ENCODE measurements around the gene CLEC18C. TPM values are rescaled to one million over a fixed set of nuclear protein-coding genes. Genes with fewer than 3 reads are reported as not detected.

Gene CLEC18C
- polyA plus RNA-seq, 2 of the 4 experiments (the other 2 are of a cell fraction), result 0.15 to 0.16 TPM

DNA sequence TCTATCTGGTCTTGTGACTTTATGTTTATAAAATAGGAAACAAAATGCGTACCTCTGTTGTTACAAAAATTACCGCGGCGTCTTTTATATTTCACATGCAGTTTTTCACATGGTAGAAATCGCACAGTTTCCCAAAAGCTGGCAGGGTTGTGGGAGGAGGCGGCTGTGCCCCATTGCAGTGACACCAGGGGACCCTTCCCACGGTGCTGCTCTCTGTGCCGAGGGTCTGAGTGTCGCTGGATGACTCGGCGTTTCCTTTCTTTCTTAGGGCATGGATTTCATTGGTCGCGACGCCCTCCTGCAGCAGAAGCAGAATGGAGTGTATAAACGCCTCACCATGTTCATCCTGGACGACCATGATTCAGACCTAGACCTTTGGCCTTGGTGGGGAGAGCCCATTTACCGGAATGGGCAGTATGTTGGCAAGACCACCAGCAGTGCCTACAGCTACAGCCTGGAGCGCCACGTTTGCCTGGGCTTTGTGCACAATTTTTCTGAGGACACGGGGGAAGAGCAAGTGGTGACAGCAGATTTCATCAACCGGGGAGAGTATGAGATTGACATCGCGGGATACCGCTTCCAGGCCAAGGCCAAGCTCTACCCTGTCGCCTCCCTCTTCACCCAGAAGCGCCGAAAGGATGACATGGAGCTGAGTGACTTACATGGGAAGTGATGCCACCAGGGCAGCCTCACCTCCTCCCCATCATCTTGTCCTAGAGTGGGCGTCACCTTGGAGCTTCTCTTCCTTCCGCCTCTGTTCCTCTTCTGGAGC, 17.2 kb upstream of the CLEC18C start:
- TF ChIP-seq, protein P1, sequence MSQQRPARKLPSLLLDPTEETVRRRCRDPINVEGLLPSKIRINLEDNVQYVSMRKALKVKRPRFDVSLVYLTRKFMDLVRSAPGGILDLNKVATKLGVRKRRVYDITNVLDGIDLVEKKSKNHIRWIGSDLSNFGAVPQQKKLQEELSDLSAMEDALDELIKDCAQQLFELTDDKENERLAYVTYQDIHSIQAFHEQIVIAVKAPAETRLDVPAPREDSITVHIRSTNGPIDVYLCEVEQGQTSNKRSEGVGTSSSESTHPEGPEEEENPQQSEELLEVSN (IDR thresholded peaks at IDR 0.05; ENCODE audit: borderline replicate concordance, low read depth), result no peak
- TF ChIP-seq MAFK (IDR thresholded peaks at IDR 0.05; ENCODE audit: partially characterized antibody) (peak; percentile 65), NFE2L2 (conservative IDR thresholded peaks at IDR 0.05; ENCODE audit: low read length) (peak; percentile 66)
- ChIA-PET CTCF (interaction anchor here (1.0 to 3.7 kb wide), 2 partner anchors 9 to 22 kb away, joined by 3 to 18 read pairs; no protein-coding TSS in a partner anchor), POLR2A (no interaction called here)
- Histone ChIP-seq H3K4me2 (no peak overlapping the region), H3K9me3 (no peaks in the 10 kb centered on the region), H3K27ac (0 out of 6 replicates have a peak overlapping the region, but pooled peaks of 1 of the 2 experiments have one; percentile 1), H3K4me1 (peaks cover 7% of the 10 kb centered on the region; the same call in 1 of the 3 replicates), H3K4me3 (no peak overlapping the region)
- WGBS (ENCODE audit: missing lambda C conversion rate), result 92% methylated on average over 29 of the region's 29 CpGs
- DNase-seq (ENCODE audit: low read depth in 1 of 2, low spot score in 1 of 2), result peak in 1 of 2 experiments; percentile 2
- no peak for FAIRE-seq
- no peak for ATAC-seq

DNA sequence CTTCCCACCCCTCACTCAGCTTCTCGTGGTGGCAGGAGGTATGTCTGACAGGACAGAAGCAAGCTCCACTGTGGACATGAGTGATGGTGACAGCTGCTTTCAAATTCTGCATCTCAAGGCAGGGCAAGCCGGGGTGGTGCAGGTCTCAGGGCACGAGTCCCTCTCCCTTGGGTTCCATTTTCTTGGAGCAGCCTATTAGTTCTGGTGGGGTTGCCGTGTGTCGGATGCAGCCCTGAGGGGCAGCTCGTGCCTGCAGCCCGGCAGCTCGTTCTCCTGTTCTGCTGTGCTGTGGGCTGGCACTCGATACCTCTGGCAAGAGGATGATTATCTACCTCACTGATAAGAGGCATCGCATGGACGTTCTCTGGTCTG, 16.5 kb upstream of the CLEC18C start:
- Histone ChIP-seq H3K4me1 (peaks cover 9% of the 10 kb centered on the region), H3K4me3 (no peak overlapping the region), H3K9me3 (no peaks in the 10 kb centered on the region), H3K4me2 (no peak overlapping the region), H3K27ac (no peak overlapping the region)
- POLR2A ChIA-PET, result no interaction called here
- TF ChIP-seq RARB (CRISPR knock-in tag; IDR thresholded peaks at IDR 0.05) (no peak), CBX2 (IDR thresholded peaks at IDR 0.05; ENCODE audit: borderline replicate concordance, low read depth) (no peak), PHF8 (IDR thresholded peaks at IDR 0.05; ENCODE audit: borderline replicate concordance, low read depth) (no peak), KDM5A (IDR thresholded peaks at IDR 0.05) (no peak), GATA3 (IDR thresholded peaks at IDR 0.05; ENCODE audit: borderline replicate concordance) (no peak), RNF2 (IDR thresholded peaks at IDR 0.05; ENCODE audit: borderline replicate concordance, low read depth) (no peak), CEBPB (IDR thresholded peaks at IDR 0.05) (no peak)
- TF ChIP-seq, protein P2, sequence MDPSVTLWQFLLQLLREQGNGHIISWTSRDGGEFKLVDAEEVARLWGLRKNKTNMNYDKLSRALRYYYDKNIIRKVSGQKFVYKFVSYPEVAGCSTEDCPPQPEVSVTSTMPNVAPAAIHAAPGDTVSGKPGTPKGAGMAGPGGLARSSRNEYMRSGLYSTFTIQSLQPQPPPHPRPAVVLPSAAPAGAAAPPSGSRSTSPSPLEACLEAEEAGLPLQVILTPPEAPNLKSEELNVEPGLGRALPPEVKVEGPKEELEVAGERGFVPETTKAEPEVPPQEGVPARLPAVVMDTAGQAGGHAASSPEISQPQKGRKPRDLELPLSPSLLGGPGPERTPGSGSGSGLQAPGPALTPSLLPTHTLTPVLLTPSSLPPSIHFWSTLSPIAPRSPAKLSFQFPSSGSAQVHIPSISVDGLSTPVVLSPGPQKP (IDR thresholded peaks at IDR 0.05; ENCODE audit: low read depth, low read length), result no peak
- TF ChIP-seq, protein P3, sequence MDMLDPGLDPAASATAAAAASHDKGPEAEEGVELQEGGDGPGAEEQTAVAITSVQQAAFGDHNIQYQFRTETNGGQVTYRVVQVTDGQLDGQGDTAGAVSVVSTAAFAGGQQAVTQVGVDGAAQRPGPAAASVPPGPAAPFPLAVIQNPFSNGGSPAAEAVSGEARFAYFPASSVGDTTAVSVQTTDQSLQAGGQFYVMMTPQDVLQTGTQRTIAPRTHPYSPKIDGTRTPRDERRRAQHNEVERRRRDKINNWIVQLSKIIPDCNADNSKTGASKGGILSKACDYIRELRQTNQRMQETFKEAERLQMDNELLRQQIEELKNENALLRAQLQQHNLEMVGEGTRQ (IDR thresholded peaks at IDR 0.05), result no peak
- TF ChIP-seq, protein P4, sequence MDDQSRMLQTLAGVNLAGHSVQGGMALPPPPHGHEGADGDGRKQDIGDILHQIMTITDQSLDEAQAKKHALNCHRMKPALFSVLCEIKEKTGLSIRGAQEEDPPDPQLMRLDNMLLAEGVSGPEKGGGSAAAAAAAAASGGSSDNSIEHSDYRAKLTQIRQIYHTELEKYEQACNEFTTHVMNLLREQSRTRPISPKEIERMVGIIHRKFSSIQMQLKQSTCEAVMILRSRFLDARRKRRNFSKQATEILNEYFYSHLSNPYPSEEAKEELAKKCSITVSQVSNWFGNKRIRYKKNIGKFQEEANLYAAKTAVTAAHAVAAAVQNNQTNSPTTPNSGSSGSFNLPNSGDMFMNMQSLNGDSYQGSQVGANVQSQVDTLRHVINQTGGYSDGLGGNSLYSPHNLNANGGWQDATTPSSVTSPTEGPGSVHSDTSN (IDR thresholded peaks at IDR 0.05), result no peak
- CTCF ChIA-PET, result interaction anchor here (1.0 to 3.7 kb wide), 2 partner anchors 9 to 22 kb away, joined by 3 to 18 read pairs; no protein-coding TSS in a partner anchor
- DNase-seq (ENCODE audit: low read depth in 1 of 2, low spot score in 1 of 2), result no peak
- no peak for FAIRE-seq
- WGBS (ENCODE audit: missing lambda C conversion rate), result 90% methylated on average over 11 of the region's 11 CpGs
- no peak for ATAC-seq

DNA sequence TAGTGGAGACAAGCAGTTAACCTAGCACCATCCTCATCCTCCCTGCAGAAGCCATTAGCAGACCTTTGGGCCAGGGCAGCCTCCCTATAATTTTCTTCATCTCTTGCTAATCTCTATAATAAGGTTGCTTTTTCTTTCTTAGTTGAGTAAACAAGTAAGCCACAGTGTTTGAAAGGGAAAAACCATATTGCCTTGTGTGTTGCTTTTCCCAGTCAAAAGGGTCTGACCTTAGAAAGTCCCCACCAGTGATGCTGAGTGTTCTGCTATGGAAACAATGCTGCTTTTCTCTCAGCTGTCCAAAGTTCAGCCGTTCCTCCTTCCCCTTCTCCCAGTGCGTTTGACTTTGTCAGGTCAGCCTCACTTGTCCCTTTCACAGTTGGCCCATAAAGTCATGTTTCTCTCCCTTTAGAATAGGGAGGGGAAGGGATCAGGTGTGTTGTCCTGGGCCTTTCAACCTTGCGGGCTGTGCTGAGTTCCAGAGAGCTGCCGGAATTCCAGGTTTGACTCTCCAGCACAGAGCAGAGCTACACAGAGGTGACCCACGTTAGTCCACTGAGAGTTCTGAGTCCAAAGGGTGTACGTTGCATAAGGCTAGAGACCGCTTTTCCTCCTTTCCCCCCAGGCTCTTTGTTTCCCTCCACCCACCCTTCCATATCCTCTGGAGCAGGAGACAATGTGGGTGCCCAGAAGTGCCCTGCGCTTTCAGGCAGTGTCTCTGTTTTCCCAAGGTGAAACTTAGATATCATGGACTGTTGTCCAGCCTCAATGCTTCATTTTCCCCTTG, 15.9 kb upstream of the CLEC18C start:
- H3K4me2 ChIP-seq, result no peak overlapping the region
- POLR2A ChIA-PET, result no interaction called here
- peaks cover 13% of the 10 kb centered on the region for H3K4me1 ChIP-seq
- WGBS (ENCODE audit: missing lambda C conversion rate), result 91% methylated on average over 8 of the region's 8 CpGs
- FAIRE-seq, result no peak
- no peaks in the 10 kb centered on the region for H3K9me3 ChIP-seq
- no peak for ATAC-seq
- CTCF ChIA-PET, result interaction anchor here (0.9 to 1.7 kb wide), 2 partner anchors 95 to 110 kb away, joined by 3 to 4 read pairs; partner anchors contain the start of gene EXOSC6
- TF ChIP-seq RAD21 (conservative IDR thresholded peaks at IDR 0.05 in 1 of 2, IDR thresholded peaks at IDR 0.05 in 1 of 2), result no peak
- no peak for TF ChIP-seq HOXB5 (CRISPR knock-in tag; IDR thresholded peaks at IDR 0.05)
- no peak for TF ChIP-seq HOXA7 (CRISPR knock-in tag; IDR thresholded peaks at IDR 0.05)
- no peak overlapping the region for H3K27ac ChIP-seq
- no peak overlapping the region for H3K4me3 ChIP-seq
- DNase-seq (ENCODE audit: low read depth in 1 of 2, low spot score in 1 of 2), result no peak
